Measurements from ENCODE around the gene LINC00632.

LINC00632 gene

GRCh38 chrX:140765043-140765784, 55.7 kb downstream of the LINC00632 start:
- DNase-seq = no peak

- DNase-seq = no peak
Measured at GRCh38 chrX:140766024-140766611, 56.6 kb downstream of the LINC00632 start.

- no peak for DNase-seq
Measured at GRCh38 chrX:140767646-140768045, 58.1 kb downstream of the LINC00632 start.

- no peak for DNase-seq
Measured at GRCh38 chrX:140775211-140775610, 65.7 kb downstream of the LINC00632 start.

GRCh38 chrX:140776320-140776719, 66.8 kb downstream of the LINC00632 start:
- DNase-seq = no peak

GRCh38 chrX:140794642-140795041, 85.1 kb downstream of the LINC00632 start:
- no peak for DNase-seq

- no peak for DNase-seq
Measured at GRCh38 chrX:140799216-140799615, 89.7 kb downstream of the LINC00632 start.

GRCh38 chrX:140804292-140804691, 94.7 kb downstream of the LINC00632 start:
- DNase-seq = no peak

GRCh38 chrX:140815868-140816267, 106.3 kb downstream of the LINC00632 start:
- DNase-seq = no peak

GRCh38 chrX:140817943-140818342, 108.4 kb downstream of the LINC00632 start:
- DNase-seq = no peak

- no peak for DNase-seq
Measured at GRCh38 chrX:140821280-140821679, 111.7 kb downstream of the LINC00632 start.

- no peak for DNase-seq
Measured at GRCh38 chrX:140822184-140822583, 112.6 kb downstream of the LINC00632 start.

- no peak for DNase-seq
Measured at GRCh38 chrX:140822861-140823260, 113.3 kb downstream of the LINC00632 start.

GRCh38 chrX:140836874-140837273, 127.3 kb downstream of the LINC00632 start:
- DNase-seq = no peak
